Neural cell (in vitro differentiated cells): ENCODE results near the gene ZNF770.

Source experiments
- EZH2 ChIP-seq: fragments of 200-600, 300-800 bp; shearing (Covaris generic), sonication (generic); IDR thresholded peaks from 2 replicates; pipeline ENCODE4 v1.6.1; 2014; ENCODE audit warnings: antibody characterized with exemption, low read length, borderline replicate concordance, mild to moderate bottlenecking; ENCODE audit not compliant: insufficient read depth, poor library complexity, severe bottlenecking
- POLR2AphosphoS5 ChIP-seq: IDR thresholded peaks from 2 replicates; pipeline ENCODE4 v1.6.1; 2012
- REST ChIP-seq: IDR thresholded peaks from 2 replicates; pipeline ENCODE4 v1.6.1; 2012; ENCODE audit warnings: borderline replicate concordance
- TF ChIP-seq, protein P1 (sequence below): fragments of 450-650 bp; IDR thresholded peaks from 2 replicates; pipeline ENCODE4 v1.5.1; 2014; ENCODE audit warnings: antibody characterized with exemption, mild to moderate bottlenecking, moderate library complexity; ENCODE audit not compliant: poor library complexity, severe bottlenecking

DNA sequence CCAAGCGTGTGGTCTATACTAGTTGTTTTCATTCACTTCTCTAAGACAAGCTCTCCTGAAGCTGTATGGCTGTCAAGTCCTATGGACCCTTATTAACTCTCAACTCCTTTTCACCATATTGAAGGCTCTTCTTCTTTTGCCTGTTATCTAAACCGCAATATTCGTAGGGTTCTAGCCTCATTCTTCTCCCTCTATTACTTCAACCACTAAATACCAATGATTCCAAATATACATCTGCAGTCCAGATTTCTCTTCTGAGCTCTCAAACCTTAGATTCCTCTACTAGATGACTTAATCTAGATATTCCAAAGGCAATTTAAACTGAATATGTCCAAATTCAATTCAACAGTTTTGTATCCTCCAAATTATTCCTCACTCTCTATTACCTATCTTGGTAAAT is 43.2 kb downstream of the ZNF770 start:
- TF ChIP-seq, protein P1, sequence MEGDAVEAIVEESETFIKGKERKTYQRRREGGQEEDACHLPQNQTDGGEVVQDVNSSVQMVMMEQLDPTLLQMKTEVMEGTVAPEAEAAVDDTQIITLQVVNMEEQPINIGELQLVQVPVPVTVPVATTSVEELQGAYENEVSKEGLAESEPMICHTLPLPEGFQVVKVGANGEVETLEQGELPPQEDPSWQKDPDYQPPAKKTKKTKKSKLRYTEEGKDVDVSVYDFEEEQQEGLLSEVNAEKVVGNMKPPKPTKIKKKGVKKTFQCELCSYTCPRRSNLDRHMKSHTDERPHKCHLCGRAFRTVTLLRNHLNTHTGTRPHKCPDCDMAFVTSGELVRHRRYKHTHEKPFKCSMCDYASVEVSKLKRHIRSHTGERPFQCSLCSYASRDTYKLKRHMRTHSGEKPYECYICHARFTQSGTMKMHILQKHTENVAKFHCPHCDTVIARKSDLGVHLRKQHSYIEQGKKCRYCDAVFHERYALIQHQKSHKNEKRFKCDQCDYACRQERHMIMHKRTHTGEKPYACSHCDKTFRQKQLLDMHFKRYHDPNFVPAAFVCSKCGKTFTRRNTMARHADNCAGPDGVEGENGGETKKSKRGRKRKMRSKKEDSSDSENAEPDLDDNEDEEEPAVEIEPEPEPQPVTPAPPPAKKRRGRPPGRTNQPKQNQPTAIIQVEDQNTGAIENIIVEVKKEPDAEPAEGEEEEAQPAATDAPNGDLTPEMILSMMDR, result no peak
- TF ChIP-seq REST, result no peak
- no peak for TF ChIP-seq POLR2AphosphoS5
- TF ChIP-seq EZH2, result no peak
